HEK293 (cell line): ENCODE measurements around the gene C19orf33.
A peak's percentile ranks its signal among the peaks of the same experiment; 100 is the strongest.

ENCODE experiments used
- CTCF ChIA-PET: fragments of 350-600 bp; formaldehyde crosslinking; extraction: SDS; loops from one replicate; lab custom pipeline; 2021; ENCODE audit warnings: antibody characterized with exemption; lab: Yijun Ruan, JAX
- POLR2A ChIA-PET: fragments of 300-600 bp; formaldehyde crosslinking; extraction: SDS; loops from one replicate; lab custom pipeline; 2020; ENCODE audit warnings: antibody characterized with exemption, inconsistent platforms; lab: Yijun Ruan, JAX
- H3K27ac ChIP-seq: fragments of 200-500 bp; sonication (Bioruptor generic); 2 replicates; pipeline ENCODE4 v1.5.1; 2014; ENCODE audit warnings: low read depth, low read length, control low read depth, inconsistent platforms; ENCODE audit errors: extremely low read depth
- H3K36me3 ChIP-seq, 2 experiments: fragments of 200-500 bp in 1 of 2; sonication (Bioruptor generic) in 1 of 2; 1 replicate in 1 of 2; 2 replicates in 1 of 2; pipeline ENCODE4 v1.5.1; 2014 to 2017; ENCODE audit warnings: inconsistent platforms in 2 of 2, low read length in 2 of 2; ENCODE audit not compliant: control insufficient read depth in 2 of 2, insufficient read depth in 1 of 2
- H3K4me1 ChIP-seq: fragments of 200-500 bp; sonication (Bioruptor generic); 2 replicates; pipeline ENCODE4 v1.5.1; 2014; ENCODE audit warnings: mild to moderate bottlenecking, low read length, inconsistent platforms; ENCODE audit not compliant: control insufficient read depth, insufficient read depth
- H3K4me3 ChIP-seq: 2 replicates; pipeline ENCODE4 v1.5.1; 2011; ENCODE audit warnings: low read depth, mild to moderate bottlenecking, control low read depth, low read length, moderate library complexity
- H3K9me3 ChIP-seq: fragments of 200-500 bp; sonication (Bioruptor generic); 2 replicates; pipeline ENCODE4 v1.5.1; 2014; ENCODE audit warnings: low read depth, low read length, inconsistent platforms; ENCODE audit not compliant: control insufficient read depth, insufficient read depth
- EGR2 ChIP-seq: fragments of 450-650 bp; formaldehyde crosslinking; IDR thresholded peaks from 2 replicates; pipeline ENCODE4 v1.5.1; 2016; ENCODE audit warnings: low read depth, missing biosample characterization, missing genetic modification characterization
- IKZF3 ChIP-seq: fragments of 450-650 bp; IDR thresholded peaks from 2 replicates; pipeline ENCODE4 v1.5.0; 2018; ENCODE audit warnings: missing biosample characterization, mild to moderate bottlenecking, missing genetic modification characterization, moderate library complexity
- KLF8 ChIP-seq: fragments of 450-650 bp; formaldehyde crosslinking; IDR thresholded peaks from 2 replicates; pipeline ENCODE4 v1.5.1; 2016; ENCODE audit warnings: missing biosample characterization, missing genetic modification characterization
- PRDM1 ChIP-seq: fragments of 450-650 bp; formaldehyde crosslinking; IDR thresholded peaks from 2 replicates; pipeline ENCODE4; 2016; ENCODE audit warnings: missing biosample characterization, missing genetic modification characterization
- SP7 ChIP-seq: fragments of 450-650 bp; formaldehyde crosslinking; IDR thresholded peaks from 2 replicates; pipeline ENCODE4 v1.5.1; 2016; ENCODE audit warnings: missing biosample characterization, missing genetic modification characterization
- WT1 ChIP-seq: fragments of 450-650 bp; formaldehyde crosslinking; IDR thresholded peaks from 2 replicates; pipeline ENCODE4 v1.5.1; 2016; ENCODE audit warnings: missing biosample characterization, missing genetic modification characterization
- YY2 ChIP-seq: fragments of 450-650 bp; formaldehyde crosslinking; IDR thresholded peaks from 2 replicates; pipeline ENCODE4 v1.5.1; 2016; ENCODE audit warnings: missing biosample characterization, missing genetic modification characterization
- ZEB2 ChIP-seq: fragments of 450-650 bp; formaldehyde crosslinking; IDR thresholded peaks from 2 replicates; pipeline ENCODE4 v1.5.1; 2016; ENCODE audit warnings: missing biosample characterization, missing genetic modification characterization
- ZFHX2 ChIP-seq: fragments of 450-650 bp; formaldehyde crosslinking; conservative IDR thresholded peaks from 2 replicates; pipeline ENCODE4 v1.5.1; 2016; ENCODE audit warnings: missing biosample characterization, missing genetic modification characterization
- ZNF157 ChIP-seq: fragments of 450-650 bp; formaldehyde crosslinking; IDR thresholded peaks from 2 replicates; pipeline ENCODE4 v1.5.1; 2016; ENCODE audit warnings: missing biosample characterization, missing genetic modification characterization
- ZNF184 ChIP-seq: fragments of 450-650 bp; IDR thresholded peaks from 2 replicates; pipeline ENCODE4 v1.5.1; 2018; ENCODE audit warnings: missing biosample characterization, mild to moderate bottlenecking, missing genetic modification characterization
- ZNF2 ChIP-seq: fragments of 450-650 bp; formaldehyde crosslinking; IDR thresholded peaks from 2 replicates; pipeline ENCODE4 v1.5.1; 2016; ENCODE audit warnings: missing biosample characterization, missing genetic modification characterization
- ZNF23 ChIP-seq: fragments of 450-650 bp; formaldehyde crosslinking; IDR thresholded peaks from 2 replicates; pipeline ENCODE4 v1.5.1; 2016; ENCODE audit warnings: missing biosample characterization, missing genetic modification characterization, borderline replicate concordance
- ZNF302 ChIP-seq: fragments of 450-650 bp; formaldehyde crosslinking; IDR thresholded peaks from 2 replicates; pipeline ENCODE4 v1.5.1; 2016; ENCODE audit warnings: missing biosample characterization, missing genetic modification characterization, low read depth
- ZNF529 ChIP-seq: fragments of 450-650 bp; formaldehyde crosslinking; IDR thresholded peaks from 2 replicates; pipeline ENCODE4 v1.5.1; 2017; ENCODE audit warnings: missing genetic modification characterization, missing biosample characterization; ENCODE audit not compliant: insufficient replicate concordance
- ZNF549 ChIP-seq: fragments of 450-650 bp; IDR thresholded peaks from 2 replicates; pipeline ENCODE4 v1.5.1; 2018; ENCODE audit warnings: missing biosample characterization, missing genetic modification characterization, mild to moderate bottlenecking, inconsistent platforms, moderate library complexity
- ZNF560 ChIP-seq: fragments of 450-650 bp; formaldehyde crosslinking; IDR thresholded peaks from 2 replicates; pipeline ENCODE4 v1.5.1; 2017; ENCODE audit warnings: missing biosample characterization, missing genetic modification characterization, borderline replicate concordance
- ZNF596 ChIP-seq: fragments of 450-650 bp; IDR thresholded peaks from 2 replicates; pipeline ENCODE4 v1.5.0; 2018; ENCODE audit warnings: missing biosample characterization, mild to moderate bottlenecking, missing genetic modification characterization, moderate library complexity
- ZNF600 ChIP-seq: fragments of 450-650 bp; formaldehyde crosslinking; IDR thresholded peaks from 2 replicates; pipeline ENCODE4 v1.5.1; 2016; ENCODE audit warnings: missing biosample characterization, missing genetic modification characterization
- ZNF621 ChIP-seq: fragments of 450-650 bp; formaldehyde crosslinking; IDR thresholded peaks from 2 replicates; pipeline ENCODE4 v1.5.1; 2017; ENCODE audit warnings: missing biosample characterization, missing genetic modification characterization
- ZNF629 ChIP-seq: fragments of 450-650 bp; formaldehyde crosslinking; IDR thresholded peaks from 2 replicates; pipeline ENCODE4 v1.5.1; 2017; ENCODE audit warnings: missing biosample characterization, missing genetic modification characterization
- ZNF660 ChIP-seq: fragments of 450-650 bp; IDR thresholded peaks from 2 replicates; pipeline ENCODE4 v1.5.1; 2018; ENCODE audit warnings: missing biosample characterization, mild to moderate bottlenecking, missing genetic modification characterization
- ZNF664 ChIP-seq: fragments of 450-650 bp; formaldehyde crosslinking; IDR thresholded peaks from 2 replicates; pipeline ENCODE4 v1.5.1; 2016; ENCODE audit warnings: missing biosample characterization, missing genetic modification characterization
- TF ChIP-seq, protein P1 (sequence below): fragments of 450-650 bp; formaldehyde crosslinking; conservative IDR thresholded peaks from 2 replicates; pipeline ENCODE4 v1.5.1; 2016; ENCODE audit warnings: low read depth, missing biosample characterization, missing genetic modification characterization
- TF ChIP-seq, protein P2 (sequence below): fragments of 450-650 bp; formaldehyde crosslinking; IDR thresholded peaks from 2 replicates; pipeline ENCODE4 v1.5.1; 2016; ENCODE audit warnings: missing biosample characterization, missing genetic modification characterization
- TF ChIP-seq, protein P3 (sequence below): fragments of 450-650 bp; formaldehyde crosslinking; IDR thresholded peaks from 2 replicates; pipeline ENCODE4 v1.5.1; 2016; ENCODE audit warnings: missing biosample characterization, missing genetic modification characterization
- TF ChIP-seq, protein P4 (sequence below): fragments of 450-650 bp; formaldehyde crosslinking; IDR thresholded peaks from 2 replicates; pipeline ENCODE4 v1.5.1; 2017; ENCODE audit warnings: missing biosample characterization, missing genetic modification characterization
- TF ChIP-seq, protein P5 (sequence below): fragments of 450-650 bp; formaldehyde crosslinking; IDR thresholded peaks from 2 replicates; pipeline ENCODE4 v1.5.1; 2016; ENCODE audit warnings: missing biosample characterization, missing genetic modification characterization

The C19orf33 gene

DNA sequence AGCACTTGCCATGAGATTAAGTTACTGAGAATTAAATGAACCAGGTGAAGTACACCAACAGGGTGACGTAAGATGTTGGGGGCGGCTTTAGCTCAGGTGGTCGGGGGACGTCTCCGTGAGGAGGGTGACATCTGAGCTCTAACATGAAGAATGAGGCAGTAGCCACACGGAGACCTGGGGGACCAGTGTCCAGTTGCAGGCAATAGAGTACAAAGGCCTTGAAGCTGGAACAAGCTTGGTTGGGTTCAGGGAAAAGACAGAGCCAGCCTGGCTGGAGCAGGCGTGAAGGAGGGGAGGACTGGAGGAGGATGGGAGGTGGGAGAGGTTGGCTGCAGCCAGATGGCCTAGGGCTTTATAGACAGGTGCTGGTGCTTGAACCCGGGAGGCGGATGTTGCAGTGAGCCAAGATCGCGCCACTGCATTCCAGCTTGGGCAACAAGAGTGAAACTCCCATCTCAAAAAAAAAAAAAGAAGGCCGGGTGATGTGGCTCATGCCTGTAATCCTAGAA lies 38.1 kb upstream of the C19orf33 start (continued):
- TF ChIP-seq, protein P1, sequence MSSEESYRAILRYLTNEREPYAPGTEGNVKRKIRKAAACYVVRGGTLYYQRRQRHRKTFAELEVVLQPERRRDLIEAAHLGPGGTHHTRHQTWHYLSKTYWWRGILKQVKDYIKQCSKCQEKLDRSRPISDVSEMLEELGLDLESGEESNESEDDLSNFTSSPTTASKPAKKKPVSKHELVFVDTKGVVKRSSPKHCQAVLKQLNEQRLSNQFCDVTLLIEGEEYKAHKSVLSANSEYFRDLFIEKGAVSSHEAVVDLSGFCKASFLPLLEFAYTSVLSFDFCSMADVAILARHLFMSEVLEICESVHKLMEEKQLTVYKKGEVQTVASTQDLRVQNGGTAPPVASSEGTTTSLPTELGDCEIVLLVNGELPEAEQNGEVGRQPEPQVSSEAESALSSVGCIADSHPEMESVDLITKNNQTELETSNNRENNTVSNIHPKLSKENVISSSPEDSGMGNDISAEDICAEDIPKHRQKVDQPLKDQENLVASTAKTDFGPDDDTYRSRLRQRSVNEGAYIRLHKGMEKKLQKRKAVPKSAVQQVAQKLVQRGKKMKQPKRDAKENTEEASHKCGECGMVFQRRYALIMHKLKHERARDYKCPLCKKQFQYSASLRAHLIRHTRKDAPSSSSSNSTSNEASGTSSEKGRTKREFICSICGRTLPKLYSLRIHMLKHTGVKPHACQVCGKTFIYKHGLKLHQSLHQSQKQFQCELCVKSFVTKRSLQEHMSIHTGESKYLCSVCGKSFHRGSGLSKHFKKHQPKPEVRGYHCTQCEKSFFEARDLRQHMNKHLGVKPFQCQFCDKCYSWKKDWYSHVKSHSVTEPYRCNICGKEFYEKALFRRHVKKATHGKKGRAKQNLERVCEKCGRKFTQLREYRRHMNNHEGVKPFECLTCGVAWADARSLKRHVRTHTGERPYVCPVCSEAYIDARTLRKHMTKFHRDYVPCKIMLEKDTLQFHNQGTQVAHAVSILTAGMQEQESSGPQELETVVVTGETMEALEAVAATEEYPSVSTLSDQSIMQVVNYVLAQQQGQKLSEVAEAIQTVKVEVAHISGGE (tag by site-specific recombination): no peak
- TF ChIP-seq WT1 (tag by site-specific recombination): peak; percentile 95
- TF ChIP-seq ZNF596 (tag by site-specific recombination): no peak
- TF ChIP-seq ZEB2: no peak
- no peak for TF ChIP-seq ZNF664
- TF ChIP-seq ZNF23: no peak
- TF ChIP-seq EGR2 (tag by site-specific recombination): peak; percentile 95
- TF ChIP-seq ZNF529 (tag by site-specific recombination): no peak
- no peak for TF ChIP-seq ZNF621 (tag by site-specific recombination)
- no peak for TF ChIP-seq ZNF302 (tag by site-specific recombination)
- TF ChIP-seq ZNF184: no peak

DNA sequence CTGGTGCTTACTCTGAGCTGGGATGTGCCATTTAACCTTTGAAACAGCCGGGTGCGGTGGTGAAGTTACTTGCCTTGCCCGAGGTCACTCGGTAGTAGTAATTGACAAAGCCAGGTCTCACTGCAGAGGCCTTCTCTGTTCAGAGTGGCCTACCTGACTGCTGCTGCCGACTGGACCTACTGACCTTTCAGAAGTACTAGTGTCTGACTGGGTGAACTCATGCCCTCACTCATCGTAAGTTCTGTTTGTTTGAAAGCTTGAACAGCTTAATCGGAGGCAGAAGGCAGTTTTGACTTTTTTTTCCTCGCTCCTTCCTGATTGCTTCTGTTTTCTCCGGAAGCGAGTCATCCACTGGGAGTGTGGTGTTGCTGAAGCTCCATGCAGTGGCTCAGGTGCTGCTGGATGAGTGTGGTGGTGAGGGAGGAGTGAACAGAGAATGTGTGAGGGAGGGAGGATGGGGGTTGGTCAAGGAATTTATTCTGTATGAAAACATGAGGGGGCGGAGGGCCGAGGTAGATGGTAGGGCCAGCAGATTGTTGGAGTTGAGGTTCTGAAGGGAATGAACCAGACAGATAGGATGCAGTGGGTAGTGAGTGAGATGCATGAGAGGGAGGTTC lies 37.0 kb upstream of the C19orf33 start:
- CTCF ChIA-PET: interaction anchor here (0.7 to 8.8 kb wide), 10 partner anchors 8 to 945 kb away, joined by 3 to 48 read pairs (median 5); partner anchors contain the start of genes CATSPERG, FAM98C and PPP1R14A
- Histone ChIP-seq H3K27ac (peak overlapping the region; percentile 78), H3K4me1 (peaks cover 59% of the 10 kb centered on the region), H3K4me3 (no peak overlapping the region), H3K9me3 (no peaks in the 10 kb centered on the region), H3K36me3 (no peaks in the 10 kb centered on the region; a peak in 1 of 3 replicates)
- POLR2A ChIA-PET: interaction anchor here (0.7 to 4.7 kb wide), 6 partner anchors 9 to 391 kb away, joined by 4 to 26 read pairs (median 8); partner anchors contain the start of genes CATSPERG, GGN, PSMD8 and SPRED3
- peak; percentile 52; the same call in 1 of the 2 replicates for TF ChIP-seq ZNF2 (tag by site-specific recombination)
- TF ChIP-seq ZFHX2 (tag by site-specific recombination): peak; percentile 97
- TF ChIP-seq ZNF629 (tag by site-specific recombination): peak; percentile 42; the same call in 1 of the 2 replicates
- TF ChIP-seq YY2 (tag by site-specific recombination): no peak
- peak; percentile 95 for TF ChIP-seq PRDM1
- TF ChIP-seq, protein P2, sequence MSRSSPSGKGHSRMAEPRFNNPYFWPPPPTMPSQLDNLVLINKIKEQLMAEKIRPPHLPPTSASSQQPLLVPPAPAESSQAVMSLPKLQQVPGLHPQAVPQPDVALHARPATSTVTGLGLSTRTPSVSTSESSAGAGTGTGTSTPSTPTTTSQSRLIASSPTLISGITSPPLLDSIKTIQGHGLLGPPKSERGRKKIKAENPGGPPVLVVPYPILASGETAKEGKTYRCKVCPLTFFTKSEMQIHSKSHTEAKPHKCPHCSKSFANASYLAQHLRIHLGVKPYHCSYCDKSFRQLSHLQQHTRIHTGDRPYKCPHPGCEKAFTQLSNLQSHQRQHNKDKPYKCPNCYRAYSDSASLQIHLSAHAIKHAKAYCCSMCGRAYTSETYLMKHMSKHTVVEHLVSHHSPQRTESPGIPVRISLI (tag by site-specific recombination): peak; percentile 99
- TF ChIP-seq WT1 (tag by site-specific recombination): peak; percentile 79
- no peak for TF ChIP-seq ZNF549
- TF ChIP-seq, protein P3, sequence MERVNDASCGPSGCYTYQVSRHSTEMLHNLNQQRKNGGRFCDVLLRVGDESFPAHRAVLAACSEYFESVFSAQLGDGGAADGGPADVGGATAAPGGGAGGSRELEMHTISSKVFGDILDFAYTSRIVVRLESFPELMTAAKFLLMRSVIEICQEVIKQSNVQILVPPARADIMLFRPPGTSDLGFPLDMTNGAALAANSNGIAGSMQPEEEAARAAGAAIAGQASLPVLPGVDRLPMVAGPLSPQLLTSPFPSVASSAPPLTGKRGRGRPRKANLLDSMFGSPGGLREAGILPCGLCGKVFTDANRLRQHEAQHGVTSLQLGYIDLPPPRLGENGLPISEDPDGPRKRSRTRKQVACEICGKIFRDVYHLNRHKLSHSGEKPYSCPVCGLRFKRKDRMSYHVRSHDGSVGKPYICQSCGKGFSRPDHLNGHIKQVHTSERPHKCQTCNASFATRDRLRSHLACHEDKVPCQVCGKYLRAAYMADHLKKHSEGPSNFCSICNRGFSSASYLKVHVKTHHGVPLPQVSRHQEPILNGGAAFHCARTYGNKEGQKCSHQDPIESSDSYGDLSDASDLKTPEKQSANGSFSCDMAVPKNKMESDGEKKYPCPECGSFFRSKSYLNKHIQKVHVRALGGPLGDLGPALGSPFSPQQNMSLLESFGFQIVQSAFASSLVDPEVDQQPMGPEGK (tag by site-specific recombination): peak; percentile 18; the same call in 1 of the 2 replicates
- peak; percentile 58; the same call in 1 of the 2 replicates for TF ChIP-seq KLF8
- TF ChIP-seq SP7 (tag by site-specific recombination): peak; percentile 81
- TF ChIP-seq ZNF600: peak; percentile 88
- no peak for TF ChIP-seq ZNF560 (tag by site-specific recombination)
- TF ChIP-seq, protein P4, sequence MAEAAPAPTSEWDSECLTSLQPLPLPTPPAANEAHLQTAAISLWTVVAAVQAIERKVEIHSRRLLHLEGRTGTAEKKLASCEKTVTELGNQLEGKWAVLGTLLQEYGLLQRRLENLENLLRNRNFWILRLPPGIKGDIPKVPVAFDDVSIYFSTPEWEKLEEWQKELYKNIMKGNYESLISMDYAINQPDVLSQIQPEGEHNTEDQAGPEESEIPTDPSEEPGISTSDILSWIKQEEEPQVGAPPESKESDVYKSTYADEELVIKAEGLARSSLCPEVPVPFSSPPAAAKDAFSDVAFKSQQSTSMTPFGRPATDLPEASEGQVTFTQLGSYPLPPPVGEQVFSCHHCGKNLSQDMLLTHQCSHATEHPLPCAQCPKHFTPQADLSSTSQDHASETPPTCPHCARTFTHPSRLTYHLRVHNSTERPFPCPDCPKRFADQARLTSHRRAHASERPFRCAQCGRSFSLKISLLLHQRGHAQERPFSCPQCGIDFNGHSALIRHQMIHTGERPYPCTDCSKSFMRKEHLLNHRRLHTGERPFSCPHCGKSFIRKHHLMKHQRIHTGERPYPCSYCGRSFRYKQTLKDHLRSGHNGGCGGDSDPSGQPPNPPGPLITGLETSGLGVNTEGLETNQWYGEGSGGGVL: peak; percentile 63
- 0 out of 2 replicates have a peak, but pooled peaks have one; percentile 58 for TF ChIP-seq IKZF3 (tag by site-specific recombination)
- TF ChIP-seq, protein P5, sequence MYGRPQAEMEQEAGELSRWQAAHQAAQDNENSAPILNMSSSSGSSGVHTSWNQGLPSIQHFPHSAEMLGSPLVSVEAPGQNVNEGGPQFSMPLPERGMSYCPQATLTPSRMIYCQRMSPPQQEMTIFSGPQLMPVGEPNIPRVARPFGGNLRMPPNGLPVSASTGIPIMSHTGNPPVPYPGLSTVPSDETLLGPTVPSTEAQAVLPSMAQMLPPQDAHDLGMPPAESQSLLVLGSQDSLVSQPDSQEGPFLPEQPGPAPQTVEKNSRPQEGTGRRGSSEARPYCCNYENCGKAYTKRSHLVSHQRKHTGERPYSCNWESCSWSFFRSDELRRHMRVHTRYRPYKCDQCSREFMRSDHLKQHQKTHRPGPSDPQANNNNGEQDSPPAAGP (tag by site-specific recombination): peak; percentile 71
- TF ChIP-seq ZNF660 (tag by site-specific recombination): peak; percentile 78; the same call in 1 of the 2 replicates
- TF ChIP-seq ZNF157 (tag by site-specific recombination): peak; percentile 35; the same call in 1 of the 2 replicates
